H7 (cell line): ENCODE data around the gene CDC6. TPM values are rescaled to one million over a fixed set of nuclear protein-coding genes. Genes with fewer than 3 reads are reported as not detected.
A peak's percentile ranks its signal among the peaks of the same experiment; 100 is the strongest.

Source experiments
- DNase-seq: peaks from one replicate; pipeline ENCODE4 v3.0.0; 2012
- H3K27me3 ChIP-seq: 2 replicates; pipeline ENCODE4 v1.6.0; 2011; ENCODE audit warnings: mild to moderate bottlenecking, low read length; ENCODE audit not compliant: control insufficient read depth, insufficient read depth
- H3K36me3 ChIP-seq: replicated peaks from 2 replicates; pipeline ENCODE4 v1.5.1; 2011; ENCODE audit warnings: low read length; ENCODE audit not compliant: control insufficient read depth, insufficient read depth
- H3K4me3 ChIP-seq: 2 replicates; pipeline ENCODE4 v1.5.1; 2011; ENCODE audit warnings: low read depth, mild to moderate bottlenecking, control low read depth, low read length, moderate library complexity; ENCODE audit not compliant: insufficient read depth
- total RNA-seq: library from RNA; depleted of rRNA; stranded (reverse); fragments of >200 nt; shearing (Covaris generic); gene quantifications from 2 replicates; pipeline ENCODE4 v1.2.3, GENCODE V29; 2014

The CDC6 gene
- total RNA-seq, 1 experiment from 2014 or later: 83.6 TPM

GRCh38 chr17:40342504-40343218 is 55.0 kb downstream of the CDC6 start:
- DNase-seq: no peak
- Histone ChIP-seq H3K36me3 (no peaks in the 10 kb centered on the region), H3K27me3 (peaks cover 28% of the 10 kb centered on the region; the same call in 1 of the 2 replicates), H3K4me3 (peak overlapping the region; percentile 72)

DNA sequence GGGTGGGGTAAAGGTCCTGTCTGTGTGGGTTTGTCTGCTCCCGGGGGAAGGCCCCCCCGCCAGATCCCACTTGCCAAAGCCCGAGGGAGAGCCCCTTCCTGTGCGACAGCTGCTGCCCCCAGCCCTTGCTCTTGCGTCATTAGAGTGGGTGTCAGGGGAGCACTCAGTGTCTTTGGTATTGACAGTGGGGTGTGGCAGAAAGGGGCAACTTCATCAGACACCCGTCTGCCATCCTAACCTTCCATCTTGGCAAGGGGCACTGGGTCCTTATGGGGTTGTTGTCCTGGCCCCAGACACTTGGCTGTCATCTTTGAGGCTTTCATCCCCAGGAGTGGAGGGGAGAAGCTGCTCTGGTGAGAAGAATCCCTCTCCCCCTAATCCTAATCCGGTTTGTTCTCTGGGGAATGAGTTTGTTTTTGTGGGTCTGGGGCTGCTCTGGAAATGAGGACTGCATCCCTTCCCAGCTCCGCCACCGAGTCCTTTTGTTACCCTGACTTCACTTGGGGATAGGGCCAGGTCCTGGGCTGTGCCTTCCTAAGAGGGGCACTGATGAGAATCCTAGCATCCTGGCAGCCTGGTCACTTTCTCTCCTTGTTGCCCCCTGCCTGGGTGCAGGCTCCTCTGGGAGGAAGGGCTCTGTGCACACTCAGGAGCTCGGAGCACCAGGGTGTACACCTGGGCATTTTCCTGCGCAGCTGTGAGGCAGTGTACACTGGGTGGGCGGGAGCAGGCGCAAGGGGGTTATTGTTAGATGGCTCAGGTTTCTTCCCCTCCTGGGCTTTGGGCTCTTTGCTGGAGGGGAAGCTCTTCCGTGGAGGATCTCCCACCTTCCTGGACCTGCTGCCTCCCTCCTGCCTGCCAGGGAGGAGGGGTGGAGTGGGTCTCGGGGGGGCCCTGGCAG is 55.8 kb downstream of the CDC6 start:
- H3K4me3 ChIP-seq: peak overlapping the region; percentile 72
- no peak for DNase-seq
- H3K36me3 ChIP-seq: no peaks in the 10 kb centered on the region
- peaks cover 29% of the 10 kb centered on the region; the same call in 1 of the 2 replicates for H3K27me3 ChIP-seq

- Histone ChIP-seq H3K27me3 (peaks cover 37% of the 10 kb centered on the region; the same call in 1 of the 2 replicates), H3K36me3 (peaks cover 2% of the 10 kb centered on the region)
Measured at GRCh38 chr17:40344421-40345160, 56.9 kb downstream of the CDC6 start.

DNA sequence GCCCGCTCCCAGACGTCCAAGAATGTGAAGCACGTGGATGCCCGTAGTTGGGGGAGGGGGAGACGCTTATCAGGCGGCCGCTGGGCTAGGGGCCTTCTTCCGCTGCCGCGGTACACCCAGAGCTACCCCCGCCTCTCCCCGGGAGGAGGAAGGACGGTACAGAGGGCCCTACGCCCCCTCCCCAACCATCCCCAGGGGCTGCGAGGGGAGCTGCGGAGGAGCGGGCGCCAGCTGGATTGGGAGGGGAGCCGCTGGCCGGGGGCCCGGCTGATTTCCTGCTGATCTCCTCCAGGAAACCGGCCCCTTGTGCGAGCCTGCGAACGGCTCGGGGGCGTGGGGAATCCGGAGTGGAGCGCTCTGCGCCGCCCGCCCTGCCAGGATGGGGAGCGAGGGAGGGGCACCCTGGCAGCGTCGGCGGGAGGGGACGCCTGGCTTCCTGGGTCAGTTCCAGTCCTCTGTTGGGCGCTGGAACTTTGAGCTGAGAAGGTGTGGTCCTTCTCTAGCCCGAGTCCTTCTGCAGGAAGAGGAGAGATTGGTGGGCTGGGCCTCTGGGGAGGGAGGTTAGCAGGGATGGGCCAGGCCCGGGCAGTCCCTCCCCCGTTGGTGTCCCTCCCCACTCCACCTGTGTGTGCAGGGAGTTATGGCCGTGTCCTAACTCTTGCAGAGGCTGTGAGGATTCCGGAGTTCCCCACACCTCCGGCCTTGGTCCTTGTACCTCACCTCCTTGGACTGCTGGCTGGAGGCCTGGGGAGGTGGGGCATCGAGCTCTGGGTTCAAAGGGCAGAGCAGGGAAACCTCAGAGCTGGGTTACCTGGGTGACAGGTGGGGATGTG is 57.7 kb downstream of the CDC6 start:
- peak overlapping the region; percentile 49 for H3K4me3 ChIP-seq
- peaks cover 4% of the 10 kb centered on the region for H3K36me3 ChIP-seq
- peak; percentile 92 for DNase-seq
- H3K27me3 ChIP-seq: peaks cover 37% of the 10 kb centered on the region; the same call in 1 of the 2 replicates

More at GRCh38 chr17:40344421-40345160, 56.9 kb downstream of the CDC6 start:
- no peak for DNase-seq
- peak overlapping the region; percentile 49 for H3K4me3 ChIP-seq

GRCh38 chr17:40345994-40346764 is 58.5 kb downstream of the CDC6 start:
- Histone ChIP-seq H3K4me3 (0 out of 2 replicates have a peak overlapping the region, but pooled peaks have one; percentile 49), H3K27me3 (peaks cover 33% of the 10 kb centered on the region; the same call in 1 of the 2 replicates), H3K36me3 (peaks cover 4% of the 10 kb centered on the region)
- DNase-seq: peak; percentile 76

GRCh38 chr17:40346765-40347158 is 59.1 kb downstream of the CDC6 start:
- Histone ChIP-seq H3K36me3 (peaks cover 4% of the 10 kb centered on the region), H3K27me3 (peaks cover 35% of the 10 kb centered on the region; the same call in 1 of the 2 replicates), H3K4me3 (no peak overlapping the region)
- DNase-seq: no peak

GRCh38 chr17:40347319-40348135 is 59.8 kb downstream of the CDC6 start:
- no peak overlapping the region; the same call in 1 of the 2 replicates for H3K4me3 ChIP-seq

DNA sequence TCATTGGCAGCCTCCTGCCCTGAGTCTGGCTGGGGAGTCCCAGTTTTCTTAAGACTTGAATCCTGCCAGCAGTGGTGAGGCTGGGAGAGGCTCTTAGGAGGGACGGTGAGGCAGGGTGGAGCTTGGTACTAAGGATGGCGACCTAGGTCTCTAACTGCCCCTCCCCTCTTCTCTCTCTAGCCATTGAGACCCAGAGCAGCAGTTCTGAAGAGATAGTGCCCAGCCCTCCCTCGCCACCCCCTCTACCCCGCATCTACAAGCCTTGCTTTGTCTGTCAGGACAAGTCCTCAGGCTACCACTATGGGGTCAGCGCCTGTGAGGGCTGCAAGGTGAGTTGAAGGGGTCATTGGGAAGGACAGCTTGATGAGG is 60.4 kb downstream of the CDC6 start:
- H3K36me3 ChIP-seq: peaks cover 7% of the 10 kb centered on the region
- DNase-seq: peak; percentile 78
- H3K4me3 ChIP-seq: no peak overlapping the region
- peaks cover 26% of the 10 kb centered on the region; the same call in 1 of the 2 replicates for H3K27me3 ChIP-seq

More at GRCh38 chr17:40347319-40348135, 59.8 kb downstream of the CDC6 start:
- peaks cover 6% of the 10 kb centered on the region for H3K36me3 ChIP-seq
- peak; percentile 77 for DNase-seq
- peaks cover 32% of the 10 kb centered on the region; the same call in 1 of the 2 replicates for H3K27me3 ChIP-seq

DNA sequence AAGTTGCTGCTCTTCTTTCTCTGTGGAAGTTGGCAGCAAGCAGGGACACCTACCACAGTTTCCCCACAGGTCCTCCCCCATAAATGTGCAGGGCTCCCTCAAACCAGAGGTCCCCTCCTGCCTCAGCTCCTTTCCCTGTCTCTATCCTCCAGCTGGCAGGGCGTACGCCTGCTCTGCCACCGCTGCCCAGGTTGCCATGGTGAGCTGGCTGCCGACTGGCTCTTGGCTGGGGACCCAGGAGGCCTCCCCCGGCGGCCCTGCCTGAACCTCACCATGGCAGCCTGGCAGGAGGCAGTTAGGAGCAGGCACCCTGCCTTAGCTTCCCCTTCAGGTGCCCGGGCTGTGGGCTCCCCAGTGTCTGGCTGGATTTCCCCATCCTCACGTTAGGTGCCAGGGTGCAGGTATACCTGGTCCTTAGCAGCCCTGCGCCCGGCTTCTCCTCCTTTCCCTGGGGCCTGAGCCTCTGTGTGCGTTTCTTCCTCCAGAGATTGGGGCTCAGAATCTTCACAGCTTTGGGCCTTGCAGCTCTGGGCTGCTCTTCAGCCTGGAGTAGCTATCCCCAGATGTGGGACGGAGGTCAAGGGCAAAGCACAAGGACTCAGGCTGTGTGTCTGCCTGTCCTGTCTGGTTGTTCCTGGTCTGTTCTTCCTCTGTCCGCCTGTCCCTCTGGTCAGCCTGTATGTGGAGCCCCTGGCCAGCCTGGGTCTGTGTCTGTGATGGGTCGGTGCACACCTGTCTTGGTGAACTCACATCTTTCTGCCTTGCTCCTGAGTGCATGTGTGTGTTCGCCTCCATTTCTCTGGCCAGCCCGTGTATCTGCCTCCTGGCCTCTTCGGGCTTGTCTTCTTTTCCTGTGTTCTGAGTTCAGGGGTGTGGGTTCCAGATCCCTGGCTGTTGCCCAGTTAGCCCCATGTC is 61.1 kb downstream of the CDC6 start:
- DNase-seq: no peak
- Histone ChIP-seq H3K4me3 (no peak overlapping the region), H3K27me3 (peaks cover 19% of the 10 kb centered on the region; the same call in 1 of the 2 replicates), H3K36me3 (peaks cover 7% of the 10 kb centered on the region)

- peaks cover 15% of the 10 kb centered on the region; the same call in 1 of the 2 replicates for H3K27me3 ChIP-seq
- H3K4me3 ChIP-seq: no peak overlapping the region
- H3K36me3 ChIP-seq: peaks cover 7% of the 10 kb centered on the region
- no peak for DNase-seq
Measured at GRCh38 chr17:40349477-40349894, 61.8 kb downstream of the CDC6 start.

- Histone ChIP-seq H3K4me3 (no peak overlapping the region), H3K36me3 (peaks cover 7% of the 10 kb centered on the region), H3K27me3 (peaks cover 12% of the 10 kb centered on the region; the same call in 1 of the 2 replicates)
- no peak for DNase-seq
Measured at GRCh38 chr17:40349895-40350688, 62.4 kb downstream of the CDC6 start.
